Heart left ventricle (tissue), 16 donors: ENCODE data around the gene YEATS2. TPM values are rescaled to one million over a fixed set of nuclear protein-coding genes. Genes with fewer than 3 reads are reported as not detected.

Source experiments
- ATAC-seq, 4 donors: fragments of 200-7000 bp; cut with Tn5 transposase; one replicate each; pipeline ENCODE4 v1.9.1; 2020 to 2022; ENCODE audit warnings: moderate library complexity in 4 of 4, mild to moderate bottlenecking in 3 of 4, moderate number of reproducible peaks in 1 of 4
- DNase-seq, 5 donors: peaks; one replicate each; pipeline ENCODE4 v3.0.0-alpha.2; 2020
- H3K27ac ChIP-seq, 12 donors: fragments of 200-600 bp; sonication (generic) in 4 of 12; one replicate each; pipeline versions ENCODE4 v1.5.0 to v1.8.0; 2016 to 2022; ENCODE audit warnings: mild to moderate bottlenecking in 2 of 12
- H3K27me3 ChIP-seq, 9 donors: fragments of 200-600 bp; sonication (generic) in 2 of 9; one replicate each; pipeline versions ENCODE4 v1.5.1 to v1.8.0; 2016 to 2022; ENCODE audit warnings: mild to moderate bottlenecking in 3 of 9
- H3K36me3 ChIP-seq, 9 donors: fragments of 200-600 bp; sonication (generic) in 2 of 9; one replicate each; pipeline versions ENCODE4 v1.5.0 to v1.8.0; 2018 to 2022; ENCODE audit warnings: mild to moderate bottlenecking in 2 of 9
- H3K4me1 ChIP-seq, 12 donors: fragments of 200-600 bp; sonication (generic) in 4 of 12; one replicate each; pipeline versions ENCODE4 v1.5.0 to v1.8.0; 2016 to 2022; ENCODE audit warnings: mild to moderate bottlenecking in 3 of 12
- H3K4me3 ChIP-seq, 12 donors: fragments of 200-600 bp; sonication (generic) in 4 of 12; one replicate each; pipeline versions ENCODE4 v1.5.0 to v1.8.0; 2017 to 2022; ENCODE audit warnings: mild to moderate bottlenecking in 9 of 12, moderate library complexity in 4 of 12
- H3K9me3 ChIP-seq, 12 donors: fragments of 200-600 bp; sonication (generic) in 4 of 12; one replicate each; pipeline versions ENCODE4 v1.5.0 to v1.8.0; 2016 to 2022; ENCODE audit warnings: mild to moderate bottlenecking in 1 of 12
- CTCF ChIP-seq, 12 donors: fragments of 200-600 bp; sonication (generic) in 4 of 12; IDR thresholded peaks; one replicate each; pipeline versions ENCODE4 v1.5.0 to v1.8.0; 2018 to 2022; ENCODE audit warnings: antibody characterized with exemption in 12 of 12, mild to moderate bottlenecking in 5 of 12
- POLR2A ChIP-seq, 2 donors: fragments of 450-650 bp; IDR thresholded peaks; one replicate each; pipeline ENCODE4 v1.6.1; 2017; ENCODE audit warnings: antibody characterized with exemption in 2 of 2, mild to moderate bottlenecking in 2 of 2, moderate library complexity in 2 of 2
- WGBS, 4 donors: extraction: QIAGEN DNeasy Blood & Tissue Kit in 2 of 4; methylation state at CpG; one replicate each; pipeline versions ENCODE4 v1.1.5 to v1.1.7; 2013 to 2018; 5-methylcytosine and 5-hydroxymethylcytosine counted together
- intact Hi-C, 10 donors: fragments of 100-400 bp; cut with DNase I; formaldehyde crosslinking; loops; one replicate each; pipeline versions ENCODE4 v1.11.1 to v1.14.2; 2022
- polyA plus RNA-seq, 2 donors: library from polyadenylated mRNA; stranded (reverse); fragments of 200-250 nt; gene quantifications; one replicate each; pipeline ENCODE4 v1.2.3, GENCODE V29; 2013
- total RNA-seq, 9 donors: library from RNA; depleted of rRNA in 2 of 9; stranded (reverse); fragments of >200 nt in 2 of 9; fragmentation: NEBNext Ultra II Directional in 3 of 9; extraction: Animal tissue kit (Norgen Biotek cat#: 25700) in 3 of 9; gene quantifications; one replicate each; pipeline versions ENCODE4 v1.1.0 to v1.2.4, GENCODE V29; 2016 to 2023
- donor health status: ischemic (EF 13 %, LVEDD 7.1; RV severe dilation, severe dysfunction).
- donor health status: healthy with polysubstance abuse.
- donor health status: DM: no; HTN: yes; CAD: no.
- donor health status: DM: no; HTN: no; CAD: no.
- donor health status: ischemic (EF 25% LVEDD 6.9; RV normal size, moderate dysfunction).
- donor health status: ischemic (EF 25% LVEDD 5.7; RV mildly dilated, moderate dysfunction).
- donor health status: healthy.
- donor health status: DM: yes; HTN: yes; CAD: no.
- donor health status: ischemic (EF 35%, LVEDD 5.7; RV mildly dilated, moderate dysfunction).
- donor health status: nonischemic (EF 11% LVEDD 7.7; RV severe dilation, severe dysfunction).
- donor health status: DM: yes; HTN: yes; CAD: no.
- donor health status: PGD.
- donor health status: ischemic (EF 29% LVEDD 5.4; RV normal size, mild dysfunction).
- donor health status: nonischemic (EF 23%, LVEDD 6.1; RV moderate dilation, normal function).

The YEATS2 gene
- total and polyA plus RNA-seq, 11 donors: 3.2 to 21.2 (median 9.8) TPM

GRCh38 chr3:183814240-183814639 lies 116.6 kb downstream of the YEATS2 start:
- Histone ChIP-seq H3K27ac (no peak overlapping the region), H3K4me3 (no peak overlapping the region), H3K9me3 (no peaks in the 10 kb centered on the region), H3K36me3 (peaks cover 0 to 63% (median 42%) of the 10 kb centered on the region in 9 donors), H3K27me3 (no peaks in the 10 kb centered on the region), H3K4me1 (no peaks in the 10 kb centered on the region)
- DNase-seq (no peak), ATAC-seq (no peak)
- WGBS, 4 donors: 50 to 98% (median 94%) methylated on average over 1 of the region's 1 CpG
- TF ChIP-seq POLR2A (IDR thresholded peaks at IDR 0.05) (no peak), CTCF (IDR thresholded peaks at IDR 0.05) (no peak)
- intact Hi-C loops: no loop called here

- Histone ChIP-seq H3K27me3 (no peaks in the 10 kb centered on the region), H3K27ac (no peak overlapping the region), H3K9me3 (no peaks in the 10 kb centered on the region), H3K36me3 (peaks cover 0 to 50% (median 29%) of the 10 kb centered on the region in 9 donors), H3K4me3 (no peak overlapping the region), H3K4me1 (no peaks in the 10 kb centered on the region)
- TF ChIP-seq CTCF (IDR thresholded peaks at IDR 0.05): no peak
- no peak for TF ChIP-seq POLR2A (IDR thresholded peaks at IDR 0.05)
- WGBS, 4 donors: 77 to 93% (median 87%) methylated on average over 9 of the region's 9 CpGs
- DNase-seq: no peak
- intact Hi-C loops: no loop called here
- ATAC-seq: no peak
Measured at GRCh38 chr3:183815563-183815940, 118.0 kb downstream of the YEATS2 start.

GRCh38 chr3:183815951-183816475 lies 118.4 kb downstream of the YEATS2 start:
- 80 to 93% (median 84%) methylated on average over 12 of the region's 12 CpGs for WGBS, 4 donors
- Histone ChIP-seq H3K4me1 (no peaks in the 10 kb centered on the region), H3K27me3 (no peaks in the 10 kb centered on the region), H3K27ac (no peak overlapping the region), H3K9me3 (no peaks in the 10 kb centered on the region), H3K4me3 (no peak overlapping the region), H3K36me3 (peaks cover 0 to 45% (median 24%) of the 10 kb centered on the region in 9 donors)
- DNase-seq: no peak
- ATAC-seq: no peak
- TF ChIP-seq CTCF (IDR thresholded peaks at IDR 0.05) (no peak), POLR2A (IDR thresholded peaks at IDR 0.05) (no peak)
- intact Hi-C loops: no loop called here

GRCh38 chr3:183816681-183817510 lies 119.3 kb downstream of the YEATS2 start:
- no peak overlapping the region for H3K4me3 ChIP-seq
- DNase-seq (no peak), ATAC-seq (no peak)
- H3K9me3 ChIP-seq: no peaks in the 10 kb centered on the region
- H3K36me3 ChIP-seq: peaks cover 0 to 36% (median 15%) of the 10 kb centered on the region in 9 donors
- 70 to 79% (median 76%) methylated on average over 18 to 20 of the region's 20 CpGs for WGBS, 4 donors
- no peaks in the 10 kb centered on the region for H3K27me3 ChIP-seq
- H3K27ac ChIP-seq: no peak overlapping the region
- TF ChIP-seq POLR2A (IDR thresholded peaks at IDR 0.05) (no peak), CTCF (IDR thresholded peaks at IDR 0.05) (no peak)
- no peaks in the 10 kb centered on the region for H3K4me1 ChIP-seq
- intact Hi-C loops: no loop called here
